HG03439 (cell line): ENCODE data around the gene FDPS.

Source experiments
- ATAC-seq: cut with Tn5 transposase; IDR thresholded peaks from one replicate; pipeline ENCODE4 v1.9.1; 2021; ENCODE audit warnings: mild to moderate bottlenecking, moderate library complexity; ENCODE audit not compliant: unreplicated experiment

The FDPS gene

DNA sequence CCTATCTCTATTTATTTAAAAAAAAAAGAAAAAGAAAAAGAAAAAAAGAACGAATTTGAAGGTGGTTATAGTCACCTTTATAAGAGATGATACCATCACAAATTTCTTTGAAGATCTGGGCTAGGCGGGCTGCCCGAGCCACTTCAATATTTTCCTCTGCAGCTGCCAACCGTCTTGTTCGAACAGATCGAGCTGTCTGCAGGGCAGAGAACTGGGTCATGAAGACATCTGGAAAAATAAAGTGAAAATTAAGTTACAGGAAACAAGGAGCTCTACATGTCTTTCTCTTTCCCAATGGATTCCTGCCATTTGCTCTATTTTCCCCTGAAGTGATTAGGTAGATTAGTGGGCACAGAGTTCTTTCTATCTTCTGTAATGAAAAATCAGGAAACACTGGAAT lies 44.0 kb downstream of the FDPS start:
- no peak for ATAC-seq

DNA sequence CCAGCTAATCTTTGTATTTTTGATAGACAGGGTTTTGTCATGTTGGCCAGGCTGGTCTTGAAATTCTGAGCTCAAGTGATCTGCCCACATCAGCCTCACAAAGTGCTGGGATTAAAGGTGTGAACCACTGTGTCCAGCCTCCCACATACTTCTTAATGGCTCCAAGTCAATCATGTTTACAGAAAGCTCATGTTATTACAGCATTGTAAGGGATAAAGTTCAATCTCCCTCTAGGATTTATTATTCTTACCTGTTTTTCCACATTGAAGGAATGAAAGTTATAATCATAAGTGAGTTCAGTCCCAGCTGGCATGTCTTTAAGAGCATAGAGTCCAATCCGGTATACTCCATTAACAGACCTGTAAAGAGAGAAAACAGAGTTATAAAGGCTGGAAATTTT lies 51.4 kb downstream of the FDPS start:
- no peak for ATAC-seq
